Activated naive CD8-positive, alpha-beta T cell treated with anti-CD3 and anti-CD28 coated beads, Interleukin-2, amount 50 U/mL, for 16 hours (primary cell): Measurements from ENCODE around the gene NTM.

Source experiments
- DNase-seq: peaks from one replicate; pipeline ENCODE4 v3.0.0-alpha.2; 2020; ENCODE audit warnings: low read depth, low spot score

Gene NTM

DNA sequence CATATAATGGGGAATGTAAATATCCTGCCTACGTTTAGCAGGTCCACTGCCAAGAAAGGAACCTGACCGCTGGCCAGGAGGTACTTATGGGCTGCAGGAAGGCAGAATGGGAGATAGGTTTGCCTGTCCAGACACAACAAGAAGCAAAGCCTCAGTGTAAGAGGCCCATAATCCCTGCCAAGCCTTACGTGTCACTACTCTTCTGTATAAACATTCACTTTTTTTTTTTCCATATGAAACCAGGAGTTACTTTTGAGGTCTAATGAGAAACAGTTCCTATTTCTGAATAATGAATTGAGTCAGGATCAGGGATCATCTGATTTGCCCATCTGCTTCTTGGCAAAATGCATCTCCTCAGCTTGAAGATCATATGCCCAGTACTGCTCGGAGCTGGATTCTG, 230.2 kb downstream of the NTM start:
- no peak for DNase-seq

DNA sequence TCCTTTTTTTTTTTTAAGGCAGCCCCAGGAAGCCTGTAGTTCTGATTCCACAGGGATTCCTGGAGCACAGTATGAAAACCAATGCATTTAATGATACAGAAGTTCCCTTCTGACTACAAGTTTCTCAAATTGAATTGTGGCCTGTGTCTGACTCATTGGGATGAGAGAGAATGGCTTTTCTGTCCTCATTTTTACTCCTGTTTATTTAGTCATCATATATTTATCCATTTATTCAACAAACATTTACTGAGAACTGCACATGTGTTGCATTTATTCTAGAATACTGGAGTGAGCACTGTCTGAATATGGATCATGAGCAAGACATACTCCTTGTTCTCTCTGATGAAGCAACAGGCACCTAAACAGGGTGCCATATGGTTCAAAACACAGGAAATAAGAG, 231.2 kb downstream of the NTM start:
- no peak for DNase-seq

DNA sequence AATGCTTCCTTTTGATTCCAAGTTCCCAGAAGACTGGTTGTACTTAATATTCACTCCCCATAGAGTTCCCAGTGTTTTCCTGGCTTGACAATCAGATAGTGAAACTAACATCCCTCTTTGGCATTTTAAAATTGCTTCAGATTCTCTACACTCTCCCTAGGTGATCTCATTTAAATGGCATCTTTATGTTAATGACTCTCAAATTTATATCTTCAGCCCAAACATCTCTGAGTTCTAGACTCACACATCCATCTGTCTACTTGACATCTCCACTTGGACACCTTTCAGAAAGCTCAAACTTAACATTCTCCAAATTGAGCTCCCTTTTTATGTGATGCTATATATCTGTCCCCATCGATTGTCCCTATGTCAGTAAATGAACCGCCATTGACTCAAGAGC, 232.0 kb downstream of the NTM start:
- DNase-seq, result no peak

GRCh38 chr11:131606811-131607335, 236.5 kb downstream of the NTM start:
- no peak for DNase-seq

DNA sequence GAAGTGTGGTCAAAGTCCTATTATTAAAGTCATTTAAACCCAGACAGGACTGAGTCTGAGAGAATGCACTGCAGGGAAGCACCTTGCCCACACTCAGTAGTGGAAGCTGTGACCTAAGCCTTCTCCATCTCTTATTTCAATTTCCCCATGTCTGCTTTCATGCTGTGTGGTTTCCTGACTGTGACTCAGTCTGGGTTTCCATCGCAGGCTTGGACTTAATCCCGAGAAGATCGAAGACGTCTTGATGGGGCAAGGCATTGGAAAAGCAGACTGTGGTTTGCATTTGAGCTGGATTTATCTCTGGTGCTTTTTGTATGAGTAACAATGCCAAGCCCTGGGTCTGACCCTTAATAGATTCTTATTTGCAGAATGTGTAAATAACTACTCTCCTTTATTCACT, 238.9 kb downstream of the NTM start:
- no peak for DNase-seq

DNA sequence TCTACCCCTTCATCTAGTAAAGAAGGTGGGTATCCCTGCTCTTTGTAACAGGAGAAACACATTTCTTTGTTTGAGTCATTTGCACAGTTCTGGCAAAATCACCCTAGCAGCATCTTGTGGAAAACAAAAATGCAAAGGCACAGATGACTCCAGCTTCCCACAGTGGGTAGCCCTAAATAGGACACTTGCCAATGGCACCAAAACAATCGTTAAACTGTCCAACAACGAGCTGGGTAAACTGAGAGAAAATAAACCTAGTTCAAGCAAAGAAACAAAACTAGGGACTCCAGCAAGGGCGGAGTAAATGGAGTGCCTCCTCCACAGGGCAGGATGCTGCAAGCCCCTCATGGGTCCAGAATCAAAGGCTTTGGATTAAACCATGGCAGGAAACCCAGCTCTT, 239.5 kb downstream of the NTM start:
- DNase-seq, result no peak

DNA sequence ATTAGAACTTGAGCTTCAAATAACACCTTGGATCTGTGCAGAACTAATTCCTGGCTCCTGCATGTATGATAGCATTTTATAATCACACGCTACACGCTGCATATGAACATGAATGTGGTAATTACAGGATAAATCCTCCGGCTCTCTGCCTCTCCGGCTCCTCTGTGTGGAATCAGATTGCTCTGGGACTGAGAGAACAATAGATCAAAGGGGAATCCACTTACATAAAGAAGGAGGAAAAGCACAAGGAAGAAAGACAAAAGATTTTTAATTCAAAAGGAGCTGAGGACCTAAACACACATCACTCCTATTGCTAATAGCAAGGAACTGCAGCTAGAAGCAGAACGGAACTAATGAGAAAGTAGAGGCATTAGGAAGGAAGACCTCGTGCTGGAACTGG, 240.9 kb downstream of the NTM start:
- no peak for DNase-seq

DNA sequence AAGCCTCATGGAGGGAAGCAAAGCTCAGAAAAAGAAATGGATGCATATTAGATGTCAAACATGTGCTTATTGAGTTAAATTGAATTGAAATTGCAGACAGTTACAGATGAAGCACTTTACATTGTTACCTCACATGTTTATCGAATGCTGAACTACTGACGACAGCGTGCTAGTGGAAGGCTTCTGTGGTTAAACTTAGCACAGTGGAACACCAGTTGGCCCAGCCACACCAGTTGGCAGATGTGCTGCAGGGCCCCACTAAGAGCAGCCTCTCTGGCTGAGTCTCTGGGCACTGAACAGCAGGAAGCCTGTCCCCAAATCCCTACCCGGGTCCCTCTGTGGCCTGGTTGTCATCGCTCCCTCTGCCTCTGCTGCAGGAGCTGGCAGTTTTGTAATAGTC, 242.1 kb downstream of the NTM start:
- no peak for DNase-seq

DNA sequence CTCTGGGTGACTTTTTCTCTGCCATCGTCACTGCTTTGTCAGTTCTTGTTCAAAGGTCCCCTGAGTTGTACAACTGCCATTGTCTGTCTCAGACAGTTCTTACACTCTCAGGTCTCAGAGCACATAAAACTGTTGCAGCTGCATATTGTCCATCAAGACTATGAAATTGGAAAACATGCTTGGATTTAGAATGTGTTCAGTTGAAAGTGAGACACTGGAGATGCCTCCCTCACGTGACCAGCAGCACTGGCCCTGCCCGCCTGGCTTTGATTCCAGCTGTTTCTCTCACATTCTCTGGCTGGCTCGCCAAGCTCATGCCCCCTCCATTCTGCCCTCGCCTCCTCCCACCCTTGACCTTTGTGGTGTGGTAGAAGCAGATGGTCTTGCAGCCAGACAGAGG, 244.2 kb downstream of the NTM start:
- no peak for DNase-seq

DNA sequence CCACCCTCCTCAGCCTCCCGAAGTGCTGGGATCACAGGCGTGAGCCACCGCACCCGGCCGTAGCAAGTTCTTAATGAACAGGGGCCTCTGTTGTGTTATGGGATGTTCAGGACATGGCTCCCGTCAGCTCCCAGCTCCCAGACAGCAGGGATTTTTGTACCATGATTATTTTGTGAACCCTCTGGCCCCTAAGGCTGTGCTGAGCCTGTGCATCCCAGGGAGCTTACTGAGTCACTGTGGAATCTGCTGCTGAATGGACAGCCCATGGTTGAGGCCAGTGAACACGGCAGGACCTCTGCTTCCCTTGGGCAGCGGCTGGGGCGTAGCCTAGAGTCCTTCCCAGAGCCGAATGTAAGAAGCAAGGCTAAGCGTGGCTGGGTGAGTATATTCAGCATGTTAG, 245.2 kb downstream of the NTM start:
- DNase-seq, result no peak

DNA sequence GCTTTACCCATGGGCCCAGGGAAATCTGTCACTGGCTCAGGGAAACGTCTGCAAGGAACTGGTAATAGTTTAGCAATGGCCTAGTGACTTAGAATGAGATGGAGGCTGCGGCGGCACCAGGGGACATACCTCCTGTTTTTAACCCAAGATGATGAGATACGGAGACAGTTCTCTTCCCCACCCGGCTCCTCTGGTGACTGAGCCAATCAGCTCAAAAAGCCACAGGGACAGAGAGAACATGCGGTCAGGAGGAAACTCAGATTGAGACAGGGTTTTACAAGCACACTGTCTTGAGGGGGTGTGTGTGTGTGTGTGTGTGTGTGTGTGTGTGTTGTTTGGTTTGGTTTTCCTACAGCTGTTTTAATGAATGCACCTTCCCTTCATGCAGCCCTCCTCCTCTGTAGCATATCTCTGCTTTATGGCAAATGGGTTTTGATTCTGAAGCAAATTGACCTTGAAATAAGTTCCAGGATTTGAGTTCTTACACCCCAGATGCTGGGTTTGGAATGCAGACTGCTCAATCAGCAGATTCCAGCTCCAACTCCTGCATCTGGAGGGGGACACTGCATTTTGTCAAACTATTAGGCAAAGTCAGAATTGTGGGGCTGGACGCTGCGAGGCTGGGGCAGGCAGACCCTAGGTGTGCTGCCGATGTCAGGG, 246.2 kb downstream of the NTM start:
- no peak for DNase-seq

- no peak for DNase-seq
These were observed 247.8 kb downstream of the NTM start for GRCh38 chr11:131618201-131618600.

- DNase-seq, result no peak
These were observed 251.8 kb downstream of the NTM start for GRCh38 chr11:131622193-131622592.

GRCh38 chr11:131624531-131624930, 254.1 kb downstream of the NTM start:
- no peak for DNase-seq

GRCh38 chr11:131626788-131627187, 256.4 kb downstream of the NTM start:
- DNase-seq, result no peak

DNA sequence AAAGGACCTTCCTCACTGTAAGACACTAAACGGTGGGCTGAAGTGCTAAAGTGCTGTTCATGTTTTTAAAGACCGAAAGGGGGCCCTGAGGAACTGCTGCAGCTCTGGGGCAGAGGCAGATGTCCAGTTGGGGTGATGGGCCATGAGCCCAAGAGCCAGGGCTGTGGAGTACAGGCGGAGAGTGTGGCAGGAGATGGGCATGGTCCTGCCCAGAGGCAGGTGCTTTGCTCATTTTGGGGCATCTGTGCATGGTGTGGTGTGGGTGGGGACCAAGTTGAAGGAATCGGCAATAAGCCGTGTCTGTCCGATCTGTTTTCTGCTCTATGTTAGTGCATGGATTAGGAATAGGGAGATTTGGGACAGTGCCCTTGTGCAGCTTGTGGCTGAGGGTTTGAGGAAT, 258.3 kb downstream of the NTM start:
- DNase-seq, result no peak

- no peak for DNase-seq
These were observed 259.6 kb downstream of the NTM start for GRCh38 chr11:131629925-131630540.

DNA sequence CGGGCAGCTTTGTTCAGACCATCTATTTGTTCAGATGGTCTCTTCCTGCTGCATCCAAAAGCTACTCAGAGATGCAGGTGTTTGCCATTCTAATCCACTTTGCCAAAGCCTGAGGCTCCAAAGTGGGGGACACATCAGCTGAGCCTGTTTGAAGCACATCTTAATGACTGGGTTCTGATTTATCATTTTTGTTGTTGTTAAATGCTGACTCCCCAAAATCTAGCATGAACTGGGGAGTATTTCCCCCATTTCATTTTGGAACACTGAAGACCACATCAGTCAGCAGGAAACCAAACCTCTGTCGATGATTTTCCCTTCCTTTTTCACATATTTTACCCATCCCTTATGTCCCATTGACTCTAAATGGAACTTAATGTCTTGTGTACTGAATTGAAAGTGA, 262.6 kb downstream of the NTM start:
- DNase-seq, result no peak

DNA sequence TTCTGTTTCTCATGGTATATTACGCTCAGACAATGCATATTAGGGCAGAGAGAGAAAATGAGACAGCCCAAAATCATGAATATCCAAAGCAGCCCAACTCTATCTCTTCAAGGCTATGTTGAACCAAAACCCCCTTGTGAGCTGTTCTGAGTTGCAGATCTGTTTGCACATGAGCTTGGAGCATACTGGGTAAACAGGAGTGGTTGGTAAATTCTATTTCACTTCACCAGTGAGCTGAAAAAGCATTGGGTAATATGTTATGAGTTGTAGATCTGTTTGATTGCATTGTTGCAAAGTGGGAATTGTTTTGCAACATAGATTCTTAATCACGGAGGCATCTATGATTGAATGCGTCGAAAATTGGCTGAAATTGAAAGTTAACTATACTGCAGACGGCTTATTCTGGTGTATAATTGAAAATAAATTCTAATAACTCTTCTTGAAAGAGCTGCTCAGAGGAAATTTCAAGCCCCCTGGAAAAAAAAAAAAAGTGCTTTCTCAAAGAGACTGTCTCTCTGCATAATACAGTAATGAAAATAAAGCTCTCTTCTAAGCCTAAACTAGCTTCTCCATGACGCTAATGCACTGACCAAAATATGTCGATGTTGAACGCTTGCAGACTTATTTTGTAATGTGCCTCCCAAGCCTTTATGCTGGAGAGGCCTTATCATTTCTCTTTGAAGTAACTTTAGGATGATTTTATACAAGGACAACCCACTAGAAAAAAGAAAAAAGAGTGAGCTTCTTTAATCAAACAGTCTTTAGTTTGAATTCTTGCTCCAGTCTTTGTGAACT, 263.7 kb downstream of the NTM start:
- no peak for DNase-seq

GRCh38 chr11:131637469-131638175, 267.2 kb downstream of the NTM start:
- DNase-seq, result no peak

DNA sequence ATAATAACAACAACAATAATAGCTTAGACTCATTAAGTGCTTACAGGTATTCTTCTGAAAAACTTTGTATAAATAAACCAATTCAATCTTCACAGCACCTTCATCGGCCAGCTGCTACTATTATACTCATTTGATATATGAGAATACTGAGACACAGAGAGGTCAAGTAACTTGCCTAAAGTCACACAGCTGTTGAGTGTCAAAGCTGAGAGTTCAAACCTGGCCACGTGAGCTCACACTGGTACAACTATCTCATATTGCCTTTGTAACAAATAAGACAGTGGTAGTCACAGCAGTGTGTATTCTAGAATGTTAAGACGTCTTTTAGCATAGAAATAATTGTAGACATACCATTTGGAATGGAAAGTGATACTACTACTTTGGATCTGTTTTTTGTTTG, 268.5 kb downstream of the NTM start:
- DNase-seq, result no peak

- no peak for DNase-seq
These were observed 269.9 kb downstream of the NTM start for GRCh38 chr11:131640320-131640719.
